ENCODE measurements around the gene SRRD.

The SRRD gene

DNA sequence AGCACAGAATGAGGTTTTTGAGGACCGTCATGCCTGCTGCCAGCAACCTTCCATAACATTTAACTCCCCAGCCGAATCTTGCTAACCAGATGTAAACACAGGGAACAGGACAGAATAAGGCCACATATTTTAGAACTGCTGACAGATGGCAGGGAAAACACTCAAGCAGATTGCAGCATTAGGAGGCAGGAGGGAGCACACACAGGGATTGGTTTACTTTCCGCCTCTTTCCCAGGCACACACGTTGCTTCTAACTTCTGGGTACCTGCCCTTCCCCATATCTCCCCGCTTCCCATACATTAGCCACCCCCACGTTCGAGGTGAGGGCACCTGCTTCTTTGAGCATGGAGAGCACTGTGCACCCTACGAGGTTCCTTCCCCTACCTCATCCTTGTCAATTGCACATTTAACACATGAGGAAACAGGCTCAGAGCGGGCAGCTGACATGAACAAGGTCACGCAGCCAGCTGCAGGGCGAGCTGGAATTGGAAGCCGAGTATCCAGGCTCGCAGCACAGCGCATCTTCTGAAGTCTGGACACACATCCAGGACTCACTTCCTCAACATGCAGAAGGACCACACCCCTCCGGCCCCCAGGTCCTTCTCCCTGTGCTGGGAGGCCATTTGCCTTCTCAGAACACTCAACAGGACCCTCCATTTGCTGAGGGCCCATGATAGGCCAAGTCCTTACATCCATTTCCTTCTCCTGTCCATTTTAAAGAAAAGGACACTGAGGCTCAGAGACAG is 35.9 kb upstream of the SRRD start:
- H3K4me3 Mint-ChIP-seq: no peak overlapping the region
- peaks cover 22% of the 10 kb centered on the region for H3K36me3 Mint-ChIP-seq (ENCODE audit: low read depth)
- no peaks in the 10 kb centered on the region for H3K4me1 Mint-ChIP-seq (ENCODE audit: low read depth)
- H3K9me3 Mint-ChIP-seq: no peaks in the 10 kb centered on the region
- no peak overlapping the region for H3K27ac Mint-ChIP-seq
- no peaks in the 10 kb centered on the region for H3K27me3 Mint-ChIP-seq (ENCODE audit: low read depth)

DNA sequence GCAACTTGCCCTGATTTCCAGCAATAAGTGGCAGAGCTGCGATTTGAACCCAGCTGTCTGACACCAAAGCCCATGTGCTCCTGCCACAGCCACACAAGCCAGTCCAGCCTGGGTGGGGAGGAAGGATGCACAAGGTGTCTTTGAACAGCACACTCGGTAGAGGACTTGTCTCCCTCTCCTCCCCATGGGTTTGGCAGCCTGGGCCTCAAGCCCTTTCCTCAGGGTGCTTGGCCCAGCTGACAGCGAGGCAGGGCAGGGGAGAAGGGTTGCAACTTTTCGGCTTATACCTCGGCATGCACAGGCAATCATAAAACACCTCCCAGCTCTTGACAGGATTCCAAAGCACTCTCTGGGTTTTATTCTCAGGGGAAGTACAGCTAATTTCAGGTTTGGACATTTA is 35.3 kb upstream of the SRRD start:
- H3K9me3 Mint-ChIP-seq: no peaks in the 10 kb centered on the region
- no peaks in the 10 kb centered on the region for H3K27me3 Mint-ChIP-seq (ENCODE audit: low read depth)
- peaks cover 22% of the 10 kb centered on the region for H3K36me3 Mint-ChIP-seq (ENCODE audit: low read depth)
- H3K4me1 Mint-ChIP-seq (ENCODE audit: low read depth): no peaks in the 10 kb centered on the region
- H3K27ac Mint-ChIP-seq: no peak overlapping the region
- no peak overlapping the region for H3K4me3 Mint-ChIP-seq

DNA sequence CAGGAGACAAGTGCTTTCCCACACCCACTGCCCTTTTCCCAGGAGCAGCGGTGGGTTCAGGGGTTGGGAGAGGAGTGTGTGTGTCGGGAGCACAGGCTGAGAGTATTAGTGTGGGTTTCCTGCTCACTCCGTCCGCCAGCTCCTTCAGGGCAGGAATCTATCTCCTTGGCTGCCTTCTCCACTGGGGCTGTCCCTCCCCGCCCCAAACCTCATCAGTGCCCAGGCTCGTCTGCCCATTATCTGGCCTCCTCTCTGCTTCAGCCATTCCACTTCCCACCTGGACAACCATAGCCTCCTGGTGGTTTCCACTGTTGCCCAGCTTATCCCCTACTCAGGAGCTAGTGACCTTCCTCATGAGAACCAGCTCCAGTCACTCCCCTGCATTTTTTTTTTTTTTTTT is 34.7 kb upstream of the SRRD start:
- Mint-ChIP-seq H3K9me3 (no peaks in the 10 kb centered on the region), H3K36me3 (ENCODE audit: low read depth) (peaks cover 23% of the 10 kb centered on the region), H3K4me3 (no peak overlapping the region), H3K27me3 (ENCODE audit: low read depth) (no peaks in the 10 kb centered on the region), H3K4me1 (ENCODE audit: low read depth) (no peaks in the 10 kb centered on the region), H3K27ac (no peak overlapping the region)

DNA sequence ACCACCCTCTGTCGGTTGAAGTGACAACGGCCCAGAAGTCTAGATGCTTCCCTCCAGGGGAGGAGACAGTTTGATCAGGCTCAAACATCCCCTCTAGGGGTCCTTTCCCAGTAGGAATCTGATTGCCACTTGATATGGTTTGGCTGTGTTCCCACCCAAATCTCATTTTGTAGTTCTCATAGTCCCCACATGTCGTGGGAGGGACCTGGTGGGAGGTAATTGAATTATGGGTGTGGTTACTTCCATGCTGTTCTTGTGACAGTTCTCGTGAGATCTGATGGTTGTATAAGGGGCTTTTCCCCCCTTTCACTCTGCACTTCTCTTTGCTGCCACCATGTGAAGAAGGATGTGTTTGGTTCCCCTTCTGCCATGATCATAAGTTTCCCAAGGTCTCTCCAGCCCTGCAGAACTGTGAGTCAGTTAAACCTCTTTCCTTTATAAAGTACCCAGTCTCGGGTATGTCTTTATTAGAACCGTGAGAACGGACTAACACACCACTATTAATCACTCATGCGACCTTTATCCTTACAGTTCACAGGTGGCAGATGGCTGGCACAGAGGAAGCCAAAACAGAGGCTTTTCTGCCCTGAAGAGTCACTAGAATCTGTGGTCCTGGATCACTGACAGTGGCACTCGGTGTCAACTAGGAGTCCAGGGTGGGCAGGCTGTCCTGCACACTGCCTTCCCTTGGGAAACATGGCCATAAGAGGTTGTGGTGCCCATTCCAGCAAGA is 33.1 kb upstream of the SRRD start:
- H3K9me3 Mint-ChIP-seq: no peaks in the 10 kb centered on the region
- H3K36me3 Mint-ChIP-seq (ENCODE audit: low read depth): peaks cover 18% of the 10 kb centered on the region
- no peaks in the 10 kb centered on the region for H3K4me1 Mint-ChIP-seq (ENCODE audit: low read depth)
- no peak overlapping the region for H3K27ac Mint-ChIP-seq
- H3K27me3 Mint-ChIP-seq (ENCODE audit: low read depth): no peaks in the 10 kb centered on the region
- no peak overlapping the region for H3K4me3 Mint-ChIP-seq

DNA sequence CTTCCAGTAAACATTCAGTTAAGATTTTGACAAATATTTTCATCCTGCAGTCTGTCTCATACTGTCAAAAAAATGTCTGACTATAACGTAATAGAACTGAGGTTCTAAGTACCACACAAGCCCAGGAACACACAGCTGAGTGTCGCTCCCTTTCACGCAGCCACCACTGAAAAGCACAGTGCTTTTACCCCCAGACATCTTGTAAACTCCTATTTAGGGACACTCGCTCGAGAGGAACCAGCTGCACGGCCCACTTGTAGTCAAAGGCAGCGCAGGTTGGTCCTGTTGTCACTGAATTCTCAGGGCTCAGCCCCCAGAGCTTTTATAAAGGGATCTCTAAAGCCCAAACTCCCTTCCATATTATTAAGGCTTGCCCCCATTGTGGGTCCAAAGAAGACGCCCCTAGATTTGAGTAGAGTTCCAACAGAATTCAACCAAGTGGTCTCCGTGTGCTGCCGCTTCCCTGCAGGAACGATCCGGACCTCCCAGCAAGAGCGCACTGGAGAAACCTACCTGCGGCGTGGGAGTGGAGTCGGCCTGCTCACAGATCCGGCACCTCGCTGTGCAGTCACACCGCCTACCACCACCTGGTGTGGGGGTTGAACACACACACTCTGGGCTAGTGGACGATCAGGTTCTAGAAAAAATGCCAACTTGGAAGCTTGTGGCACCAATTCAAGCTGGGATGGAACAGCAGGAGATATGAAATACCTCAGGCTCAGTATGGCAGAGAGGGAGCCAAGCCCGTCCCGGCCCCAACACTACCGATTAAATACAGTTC is 31.3 kb upstream of the SRRD start:
- H3K9me3 Mint-ChIP-seq: no peaks in the 10 kb centered on the region
- peaks cover 21% of the 10 kb centered on the region for H3K36me3 Mint-ChIP-seq (ENCODE audit: low read depth)
- no peak overlapping the region for H3K27ac Mint-ChIP-seq
- no peaks in the 10 kb centered on the region for H3K4me1 Mint-ChIP-seq (ENCODE audit: low read depth)
- no peaks in the 10 kb centered on the region for H3K27me3 Mint-ChIP-seq (ENCODE audit: low read depth)
- H3K4me3 Mint-ChIP-seq: no peak overlapping the region

DNA sequence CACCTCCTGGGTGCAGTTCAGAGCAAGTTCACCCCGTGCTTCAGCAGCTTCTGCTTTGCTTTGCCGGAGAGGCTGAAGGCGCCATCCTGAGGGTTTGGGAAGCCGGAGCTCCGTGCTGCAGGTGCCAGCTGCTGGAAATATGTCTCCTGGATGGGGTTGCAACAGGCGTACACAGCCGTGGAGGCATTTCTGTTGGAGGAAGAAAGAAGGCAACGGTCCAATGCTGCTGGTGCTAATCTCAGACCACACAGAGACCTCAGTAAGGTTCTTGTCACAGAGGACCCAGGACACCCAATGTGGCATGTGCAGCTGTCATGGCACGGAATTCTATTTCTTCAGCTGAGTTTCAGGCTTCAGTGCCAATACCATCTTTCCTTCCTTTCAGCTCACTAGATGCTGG is 30.5 kb upstream of the SRRD start:
- Mint-ChIP-seq H3K27me3 (ENCODE audit: low read depth) (no peaks in the 10 kb centered on the region), H3K36me3 (ENCODE audit: low read depth) (peaks cover 24% of the 10 kb centered on the region), H3K4me1 (ENCODE audit: low read depth) (no peaks in the 10 kb centered on the region), H3K4me3 (no peak overlapping the region), H3K27ac (no peak overlapping the region), H3K9me3 (no peaks in the 10 kb centered on the region)

DNA sequence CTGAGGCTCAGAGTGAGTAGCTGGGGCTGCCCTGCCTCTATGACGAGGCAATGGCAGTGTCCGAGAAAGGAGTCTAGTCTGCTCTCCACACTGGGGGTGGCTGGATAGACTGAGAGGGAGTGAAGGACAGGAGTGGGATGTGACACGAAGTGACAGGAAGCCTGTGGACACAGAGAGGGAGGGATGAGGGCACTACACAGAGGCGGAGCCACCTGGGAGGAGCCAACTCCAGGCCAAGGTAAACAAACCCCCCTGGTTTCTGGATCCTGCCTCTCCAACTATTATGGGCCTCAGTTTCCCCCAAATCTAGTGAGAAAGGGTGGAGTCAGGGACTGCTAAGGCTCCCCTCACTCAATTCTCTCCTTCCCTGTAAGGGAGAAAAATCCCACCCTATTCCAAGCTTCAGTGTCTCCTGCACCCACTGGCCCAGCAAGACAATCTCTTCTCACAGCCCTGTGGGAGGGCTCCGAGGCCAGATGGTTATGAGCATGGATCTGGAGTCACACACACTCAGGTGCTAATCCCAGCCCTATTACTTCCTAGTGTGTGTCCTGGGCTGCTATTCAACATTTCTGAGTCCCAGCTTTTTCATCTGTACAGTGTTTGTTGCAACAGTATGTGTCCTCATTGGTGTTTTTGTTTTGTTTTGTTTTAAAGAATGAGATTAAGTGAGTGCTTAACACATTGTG is 29.7 kb upstream of the SRRD start:
- Mint-ChIP-seq H3K4me3 (no peak overlapping the region), H3K4me1 (ENCODE audit: low read depth) (no peaks in the 10 kb centered on the region), H3K27ac (no peak overlapping the region)

DNA sequence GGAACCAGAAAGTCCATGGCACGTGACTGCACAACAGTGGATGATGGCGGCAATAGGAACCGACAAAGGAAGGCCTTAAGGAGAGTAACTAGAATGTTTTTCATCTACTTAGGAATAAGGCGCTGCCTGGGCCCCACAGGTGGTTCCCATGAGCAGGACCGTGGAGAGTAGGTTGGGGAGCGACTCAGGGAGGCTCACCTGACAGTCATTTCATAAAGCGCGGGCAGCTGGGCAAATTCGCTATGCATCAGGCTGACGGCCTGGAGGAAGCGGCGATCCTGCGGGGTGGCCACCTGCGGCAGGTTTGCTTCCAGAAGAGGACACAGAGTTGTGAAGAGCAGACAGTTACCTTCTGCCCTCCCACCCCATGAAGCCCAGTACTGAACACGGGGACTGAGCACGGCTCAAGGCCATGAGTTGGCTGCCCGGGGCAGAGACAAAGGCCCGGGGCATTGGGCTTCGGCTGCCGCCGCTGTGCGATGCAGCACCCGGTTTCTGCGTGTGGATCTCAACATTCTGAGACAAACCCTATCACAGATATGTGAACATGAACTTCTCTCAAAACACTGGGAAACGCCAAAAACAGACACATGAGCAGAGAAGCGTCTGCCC is 25.9 kb upstream of the SRRD start:
- H3K4me1 Mint-ChIP-seq (ENCODE audit: low read depth): no peaks in the 10 kb centered on the region
- H3K9me3 Mint-ChIP-seq: no peaks in the 10 kb centered on the region
- H3K4me3 Mint-ChIP-seq: no peak overlapping the region
- H3K27ac Mint-ChIP-seq: no peak overlapping the region
- no peaks in the 10 kb centered on the region for H3K27me3 Mint-ChIP-seq (ENCODE audit: low read depth)
- peaks cover 18% of the 10 kb centered on the region for H3K36me3 Mint-ChIP-seq (ENCODE audit: low read depth)

More for the DNA sequence above, 29.7 kb upstream of the SRRD start:
- H3K9me3 Mint-ChIP-seq: no peaks in the 10 kb centered on the region
- H3K27me3 Mint-ChIP-seq (ENCODE audit: low read depth): no peaks in the 10 kb centered on the region
- H3K36me3 Mint-ChIP-seq (ENCODE audit: low read depth): peaks cover 24% of the 10 kb centered on the region

DNA sequence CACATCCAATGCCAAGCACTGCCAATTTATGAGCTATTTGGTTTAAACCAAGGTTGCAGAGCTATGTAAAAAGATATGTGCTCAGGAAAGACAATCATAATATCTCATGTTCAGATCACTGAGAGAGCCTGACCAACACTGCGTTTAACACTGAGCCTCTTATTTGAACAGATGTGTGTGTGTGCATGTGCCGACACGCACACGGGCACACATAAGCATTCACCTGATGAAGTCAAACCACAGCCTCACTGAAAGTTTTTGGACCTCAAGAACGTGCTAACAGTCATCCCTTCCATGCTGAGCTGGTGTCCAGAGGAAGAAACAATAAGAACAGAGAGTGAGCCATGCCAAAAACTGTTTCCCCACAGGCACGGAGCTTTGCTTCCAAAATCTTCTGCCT is 23.5 kb upstream of the SRRD start:
- Mint-ChIP-seq H3K4me1 (ENCODE audit: low read depth) (no peaks in the 10 kb centered on the region), H3K36me3 (ENCODE audit: low read depth) (peaks cover 19% of the 10 kb centered on the region)

DNA sequence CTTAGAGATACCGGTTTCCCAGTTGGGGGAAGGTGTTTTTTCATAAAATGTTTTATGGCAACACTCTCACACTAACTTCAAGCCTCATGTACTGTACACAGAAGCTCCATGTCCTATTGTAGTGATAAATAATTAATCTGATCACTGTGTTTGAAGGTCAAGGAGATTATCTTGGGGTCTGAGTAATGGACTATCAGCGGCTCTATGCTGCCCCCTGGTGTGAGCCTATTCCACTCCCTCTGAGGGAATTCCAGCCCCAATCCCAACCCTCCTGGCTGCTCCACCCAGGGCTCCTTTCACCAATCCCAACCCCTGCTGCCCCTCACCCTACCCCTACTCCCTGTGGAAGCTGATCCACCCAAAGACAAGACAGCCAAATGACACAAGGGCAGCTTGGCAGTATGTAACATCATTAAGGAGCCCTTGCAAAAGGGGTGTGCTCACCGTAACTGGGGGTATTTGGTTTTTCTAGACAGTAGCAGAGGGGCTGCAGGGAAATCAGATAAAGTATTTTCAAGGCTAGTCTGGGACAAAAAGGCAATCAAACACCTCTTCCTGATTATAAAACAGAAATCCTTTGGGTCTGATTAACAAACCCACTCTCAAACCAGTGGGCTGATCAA is 22.4 kb upstream of the SRRD start:
- Mint-ChIP-seq H3K4me1 (ENCODE audit: low read depth) (no peaks in the 10 kb centered on the region), H3K9me3 (no peaks in the 10 kb centered on the region), H3K4me3 (no peak overlapping the region), H3K27ac (no peak overlapping the region), H3K36me3 (ENCODE audit: low read depth) (peaks cover 24% of the 10 kb centered on the region), H3K27me3 (ENCODE audit: low read depth) (no peaks in the 10 kb centered on the region)

More for the DNA sequence above, 23.5 kb upstream of the SRRD start:
- H3K4me3 Mint-ChIP-seq: no peak overlapping the region
- no peak overlapping the region for H3K27ac Mint-ChIP-seq
- no peaks in the 10 kb centered on the region for H3K9me3 Mint-ChIP-seq
- H3K27me3 Mint-ChIP-seq (ENCODE audit: low read depth): no peaks in the 10 kb centered on the region

DNA sequence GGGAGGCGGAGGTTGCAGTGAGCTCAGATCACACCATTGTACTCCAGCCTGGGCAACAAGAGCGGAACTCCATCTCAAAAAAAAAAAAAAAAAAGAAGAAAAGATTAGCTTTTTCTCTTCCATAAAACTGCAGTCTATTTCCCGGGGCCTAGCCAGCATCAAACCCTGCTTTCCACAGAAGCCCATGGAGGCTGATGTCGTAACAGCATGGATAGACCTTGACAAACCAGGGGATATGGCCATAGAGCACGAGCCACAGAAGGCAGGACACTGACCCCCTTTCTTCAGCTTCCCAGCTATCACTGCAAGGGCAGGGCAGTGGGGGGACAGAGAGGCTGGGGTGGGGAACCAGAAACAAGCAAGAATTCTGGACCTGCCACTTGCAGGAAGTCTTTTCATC is 21.6 kb upstream of the SRRD start:
- H3K36me3 Mint-ChIP-seq (ENCODE audit: low read depth): peaks cover 29% of the 10 kb centered on the region
- H3K27ac Mint-ChIP-seq: no peak overlapping the region
- no peak overlapping the region for H3K4me3 Mint-ChIP-seq
- H3K27me3 Mint-ChIP-seq (ENCODE audit: low read depth): no peaks in the 10 kb centered on the region
- H3K4me1 Mint-ChIP-seq (ENCODE audit: low read depth): no peaks in the 10 kb centered on the region
- no peaks in the 10 kb centered on the region for H3K9me3 Mint-ChIP-seq

DNA sequence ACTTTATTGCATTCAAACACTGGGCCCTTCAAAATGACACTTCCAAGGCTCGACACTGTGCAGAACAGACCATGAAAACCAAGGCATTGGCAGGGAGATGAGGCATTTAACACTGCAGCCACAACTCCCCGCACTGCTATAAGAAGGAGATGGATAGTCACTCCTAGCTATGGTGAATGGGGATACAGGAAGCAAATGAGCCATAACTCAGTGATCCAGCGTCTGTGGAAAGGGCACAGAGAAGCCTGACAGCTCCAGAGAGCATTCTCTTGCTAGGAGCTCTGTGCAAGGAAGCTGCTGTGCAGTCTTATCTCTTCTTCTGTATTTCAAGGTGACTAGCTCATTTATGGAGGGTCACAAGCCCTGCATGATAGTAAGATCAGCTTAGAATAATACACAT is 21.0 kb upstream of the SRRD start:
- no peaks in the 10 kb centered on the region for H3K9me3 Mint-ChIP-seq
- H3K4me1 Mint-ChIP-seq (ENCODE audit: low read depth): no peaks in the 10 kb centered on the region
- H3K27ac Mint-ChIP-seq: no peak overlapping the region
- peaks cover 28% of the 10 kb centered on the region for H3K36me3 Mint-ChIP-seq (ENCODE audit: low read depth)
- H3K4me3 Mint-ChIP-seq: no peak overlapping the region
- no peaks in the 10 kb centered on the region for H3K27me3 Mint-ChIP-seq (ENCODE audit: low read depth)

DNA sequence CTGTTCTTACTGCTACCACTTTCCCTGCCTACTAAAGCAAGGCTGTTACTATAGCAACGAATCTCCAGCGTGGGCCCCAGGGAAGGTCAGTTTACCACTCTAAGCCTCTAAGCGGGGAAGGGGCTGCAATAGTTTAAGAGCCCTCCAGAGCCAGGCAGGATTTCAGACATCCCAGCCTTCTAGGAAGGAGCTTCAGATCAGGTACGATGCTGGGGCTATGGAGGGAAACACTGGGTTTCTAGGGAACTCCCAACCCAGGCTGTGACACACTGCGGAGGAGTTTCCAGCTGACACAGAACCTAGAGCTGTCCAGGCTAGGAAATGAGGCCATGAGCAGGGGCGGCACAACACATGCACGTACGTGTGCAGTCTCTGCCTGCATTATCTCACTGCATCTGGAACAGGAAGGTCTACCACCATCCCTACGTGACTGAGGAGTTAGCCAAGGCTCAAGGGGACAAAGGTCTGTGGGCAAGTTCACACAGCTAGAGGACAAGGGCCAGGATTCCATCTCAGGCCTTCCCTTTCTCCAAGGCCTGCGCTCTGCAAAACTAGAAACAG is 20.5 kb upstream of the SRRD start:
- H3K9me3 Mint-ChIP-seq: no peaks in the 10 kb centered on the region
- H3K27me3 Mint-ChIP-seq (ENCODE audit: low read depth): no peaks in the 10 kb centered on the region
- H3K27ac Mint-ChIP-seq: no peak overlapping the region
- H3K4me3 Mint-ChIP-seq: no peak overlapping the region
- peaks cover 29% of the 10 kb centered on the region for H3K36me3 Mint-ChIP-seq (ENCODE audit: low read depth)
- H3K4me1 Mint-ChIP-seq (ENCODE audit: low read depth): no peaks in the 10 kb centered on the region

All from T-helper 1 cell treated with Interleukin-12 subunit alpha and Interleukin-12 subunit beta and Interleukin-4 antibody, amounts not matched to agents 30 μg/mL and 1 μg/mL, for 36 hours (primary cell).